T-cell (primary cell): ENCODE data around the gene ACAA2. TPM values are rescaled to one million over a fixed set of nuclear protein-coding genes. Genes with fewer than 3 reads are reported as not detected.

Experiments used
- ATAC-seq, 4 experiments: fragments of 200-7000 bp in 3 of 4; fragments of 150-1000 bp in 1 of 4; cut with Tn5 transposase; replicated peaks in 1 of 4; 1 replicate in 3 of 4; 2 replicates in 1 of 4; pipeline ENCODE4 v1.10.0; 2021; ENCODE audit warnings: moderate library complexity in 3 of 4, mild to moderate bottlenecking in 2 of 4, moderate number of reproducible peaks in 1 of 4
- CTCF ChIA-PET, 2 donors: fragments of 300-600 bp; sonication (Branson Sonifier 250); formaldehyde crosslinking; loops; one replicate each; lab custom pipeline; 2022; ENCODE audit warnings: antibody characterized with exemption in 2 of 2; lab: Charles Lee
- POLR2A ChIA-PET, 2 donors: fragments of 300-600 bp; sonication (Branson Sonifier 250); formaldehyde crosslinking; loops; one replicate each; lab custom pipeline; 2022; ENCODE audit warnings: antibody characterized with exemption in 2 of 2; lab: Charles Lee
- DNase-seq, 35 experiments: peaks; one replicate each; pipeline versions ENCODE4 v3.0.0 to v3.0.0-alpha.2; 2013 to 2023
- H3K27ac ChIP-seq: one replicate; pipeline ENCODE4 v1.5.1; 2013; ENCODE audit warnings: low read length
- H3K27me3 ChIP-seq, 2 experiments: replicated peaks in 1 of 2; 1 replicate in 1 of 2; 2 replicates in 1 of 2; pipeline versions ENCODE4 v1.6.1 to v1.7.0; 2013; ENCODE audit warnings: low read length in 1 of 2, mixed read lengths in 1 of 2; ENCODE audit not compliant: control insufficient read depth in 2 of 2, insufficient read depth in 2 of 2; ENCODE audit errors: extremely low read depth in 1 of 2
- H3K36me3 ChIP-seq, 2 donors: 1 replicate in 1 of 2; 2 replicates in 1 of 2; pipeline versions ENCODE4 v1.6.1 to v1.7.0; 2013; ENCODE audit warnings: low read length in 1 of 2; ENCODE audit not compliant: control insufficient read depth in 2 of 2, insufficient read depth in 1 of 2; ENCODE audit errors: extremely low read depth in 1 of 2
- H3K4me1 ChIP-seq, 2 experiments: 1 replicate in 1 of 2; 2 replicates in 1 of 2; pipeline versions ENCODE4 v1.6.1 to v1.7.0; 2013; ENCODE audit warnings: low read length in 2 of 2, mixed read lengths in 1 of 2; ENCODE audit not compliant: insufficient read depth in 2 of 2, control insufficient read depth in 1 of 2; ENCODE audit errors: extremely low read depth in 1 of 2
- H3K4me3 ChIP-seq, 2 donors: 1 replicate in 1 of 2; 2 replicates in 1 of 2; pipeline versions ENCODE4 v1.5.1 to v1.7.0; 2013; ENCODE audit warnings: mild to moderate bottlenecking in 2 of 2, low read length in 1 of 2, moderate library complexity in 1 of 2; ENCODE audit not compliant: control insufficient read depth in 1 of 2; ENCODE audit errors: extremely low read depth in 1 of 2
- H3K9me3 ChIP-seq: 2 replicates; pipeline ENCODE4 v1.7.0; 2013
- H3K27ac Mint-ChIP-seq, 2 donors: one replicate each; pipeline ENCODE4 v1.8.0; 2020 to 2021; ENCODE audit warnings: mild to moderate bottlenecking in 2 of 2, mixed read lengths in 2 of 2
- H3K27me3 Mint-ChIP-seq, 2 donors: one replicate each; pipeline ENCODE4 v1.8.0; 2021 to 2022; ENCODE audit warnings: mixed read lengths in 2 of 2
- H3K36me3 Mint-ChIP-seq: one replicate; pipeline ENCODE4 v1.8.0; 2021; ENCODE audit warnings: mixed read lengths
- H3K4me1 Mint-ChIP-seq, 3 donors: one replicate each; pipeline ENCODE4 v1.8.0; 2020 to 2022; ENCODE audit warnings: mixed read lengths in 3 of 3, mild to moderate bottlenecking in 1 of 3
- H3K4me3 Mint-ChIP-seq, 3 donors: one replicate each; pipeline ENCODE4 v1.8.0; 2020 to 2022; ENCODE audit warnings: mild to moderate bottlenecking in 3 of 3, mixed read lengths in 3 of 3, moderate library complexity in 3 of 3
- H3K9me3 Mint-ChIP-seq, 3 donors: one replicate each; pipeline ENCODE4 v1.8.0; 2020 to 2022; ENCODE audit warnings: mixed read lengths in 3 of 3
- WGBS: methylation state at CpG from one replicate; pipeline ENCODE4 v1.1.5; 2013; ENCODE audit warnings: missing lambda C conversion rate; ENCODE audit not compliant: insufficient coverage; 5-methylcytosine and 5-hydroxymethylcytosine counted together
- total RNA-seq, 35 experiments: library from RNA in 6 of 35; stranded (reverse) in 6 of 35; fragments of 120-200 nt in 1 of 35; gene quantifications; one replicate each; pipeline versions ENCODE4 v1.2.1 to v1.2.4 and lab custom pipeline; 2013 to 2026

ACAA2 gene
- total RNA-seq, 5 donors from 2014 or later (not counting 1 experiment from before 2014, with no cell fraction given): 20.1 to 34.1 (median 28.3) TPM

GRCh38 chr18:49745045-49746014, 68.0 kb downstream of the ACAA2 start:
- Mint-ChIP-seq H3K27me3 (peaks cover 8 to 13% of the 10 kb centered on the region in 2 donors), H3K4me1 (peaks cover 0 to 3% (median 0%) of the 10 kb centered on the region in 3 donors), H3K27ac (no peak overlapping the region), H3K36me3 (no peaks in the 10 kb centered on the region), H3K4me3 (no peak overlapping the region), H3K9me3 (no peaks in the 10 kb centered on the region)
- Histone ChIP-seq H3K36me3 (no peaks in the 10 kb centered on the region), H3K27me3 (peaks cover 0 to 14% of the 10 kb centered on the region in 2 experiments), H3K4me1 (no peaks in the 10 kb centered on the region), H3K27ac (no peak overlapping the region), H3K4me3 (no peak overlapping the region), H3K9me3 (no peaks in the 10 kb centered on the region)
- CTCF ChIA-PET: no interaction called here
- ATAC-seq (no peak), DNase-seq (no peak)
- POLR2A ChIA-PET: no interaction called here
- 90% methylated on average over 6 of the region's 11 CpGs for WGBS

- H3K4me1 Mint-ChIP-seq: no peaks in the 10 kb centered on the region
- no peak overlapping the region for H3K27ac Mint-ChIP-seq
- 92% methylated on average over 2 of the region's 8 CpGs for WGBS
- ChIA-PET POLR2A (no interaction called here), CTCF (no interaction called here)
- H3K4me1 ChIP-seq: no peaks in the 10 kb centered on the region
- H3K4me3 Mint-ChIP-seq: no peak overlapping the region
- DNase-seq (no peak), ATAC-seq (no peak)
- H3K27me3 ChIP-seq: peaks cover 0 to 14% of the 10 kb centered on the region in 2 experiments
- no peaks in the 10 kb centered on the region for H3K9me3 Mint-ChIP-seq
- H3K9me3 ChIP-seq: no peaks in the 10 kb centered on the region
- peaks cover 8 to 13% of the 10 kb centered on the region in 2 donors for H3K27me3 Mint-ChIP-seq
- H3K27ac ChIP-seq: no peak overlapping the region
- H3K4me3 ChIP-seq: no peak overlapping the region
- no peaks in the 10 kb centered on the region for H3K36me3 ChIP-seq
- no peaks in the 10 kb centered on the region for H3K36me3 Mint-ChIP-seq
Measured at GRCh38 chr18:49744376-49745008, 68.8 kb downstream of the ACAA2 start.

DNA sequence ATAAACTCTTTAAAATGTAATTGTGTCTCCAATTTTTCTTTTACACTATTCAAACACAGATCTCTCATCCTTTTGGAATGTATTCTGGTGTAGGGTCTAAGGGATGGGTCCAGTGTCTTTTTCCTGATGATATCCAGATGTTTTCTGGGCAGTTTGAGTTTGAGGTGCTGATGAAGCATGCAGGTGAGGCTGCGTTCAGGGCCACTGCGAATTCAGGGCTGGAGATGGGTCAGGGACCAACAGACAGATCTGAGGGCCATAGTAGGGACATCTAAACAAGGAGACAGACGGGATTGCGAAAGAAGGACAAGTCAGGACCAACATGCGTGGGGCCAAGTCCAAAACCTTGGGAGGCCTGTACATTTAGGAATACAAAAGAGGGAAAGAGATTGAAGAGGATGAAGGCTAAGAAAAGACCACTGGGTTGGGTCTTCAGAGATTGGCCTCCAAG, 70.2 kb downstream of the ACAA2 start:
- H3K4me1 ChIP-seq: no peaks in the 10 kb centered on the region
- no peaks in the 10 kb centered on the region for H3K36me3 ChIP-seq
- no peak for DNase-seq
- no peak overlapping the region for H3K4me3 Mint-ChIP-seq
- 89% methylated on average over 5 of the region's 5 CpGs for WGBS
- H3K4me3 ChIP-seq: no peak overlapping the region
- ChIA-PET POLR2A (no interaction called here), CTCF (no interaction called here)
- H3K27me3 ChIP-seq: peaks cover 0 to 14% of the 10 kb centered on the region in 2 experiments
- no peak overlapping the region for H3K27ac ChIP-seq
- ATAC-seq: no peak
- no peaks in the 10 kb centered on the region for H3K36me3 Mint-ChIP-seq
- no peaks in the 10 kb centered on the region for H3K9me3 ChIP-seq
- H3K27me3 Mint-ChIP-seq: peaks cover 9 to 13% of the 10 kb centered on the region in 2 donors
- no peaks in the 10 kb centered on the region for H3K4me1 Mint-ChIP-seq
- H3K27ac Mint-ChIP-seq: no peak overlapping the region
- H3K9me3 Mint-ChIP-seq: no peaks in the 10 kb centered on the region

GRCh38 chr18:49742316-49743116, 70.8 kb downstream of the ACAA2 start:
- peaks cover 9 to 13% of the 10 kb centered on the region in 2 donors for H3K27me3 Mint-ChIP-seq
- no peaks in the 10 kb centered on the region for H3K9me3 ChIP-seq
- H3K27me3 ChIP-seq: peaks cover 0 to 14% of the 10 kb centered on the region in 2 experiments
- DNase-seq (no peak), ATAC-seq (no peak)
- no peak overlapping the region for H3K4me3 ChIP-seq
- no peaks in the 10 kb centered on the region for H3K4me1 Mint-ChIP-seq
- no peaks in the 10 kb centered on the region for H3K36me3 ChIP-seq
- ChIA-PET CTCF (no interaction called here), POLR2A (no interaction called here)
- no peaks in the 10 kb centered on the region for H3K9me3 Mint-ChIP-seq
- H3K36me3 Mint-ChIP-seq: no peaks in the 10 kb centered on the region
- H3K4me1 ChIP-seq: no peaks in the 10 kb centered on the region
- H3K27ac ChIP-seq: no peak overlapping the region
- H3K27ac Mint-ChIP-seq: no peak overlapping the region
- no peak overlapping the region for H3K4me3 Mint-ChIP-seq
- no CpG with 5 or more reads among the region's 4 CpGs for WGBS

- Mint-ChIP-seq H3K4me3 (no peak overlapping the region), H3K4me1 (no peaks in the 10 kb centered on the region), H3K9me3 (no peaks in the 10 kb centered on the region), H3K27ac (no peak overlapping the region), H3K36me3 (no peaks in the 10 kb centered on the region), H3K27me3 (peaks cover 9 to 12% of the 10 kb centered on the region in 2 donors)
- DNase-seq (no peak), ATAC-seq (no peak)
- CTCF ChIA-PET: interaction anchor here in 1 of 2 donors (0.5 to 0.6 kb wide), 2 partner anchors 94 to 515 kb away, joined by 3 to 9 read pairs; no protein-coding TSS in a partner anchor
- Histone ChIP-seq H3K4me3 (no peak overlapping the region), H3K27ac (no peak overlapping the region), H3K36me3 (no peaks in the 10 kb centered on the region), H3K9me3 (no peaks in the 10 kb centered on the region), H3K27me3 (peaks cover 0 to 4% of the 10 kb centered on the region in 2 experiments), H3K4me1 (no peaks in the 10 kb centered on the region)
- WGBS: 80% methylated on average over 3 of the region's 4 CpGs
- POLR2A ChIA-PET: no interaction called here
Measured at GRCh38 chr18:49739275-49739674, 74.1 kb downstream of the ACAA2 start.

DNA sequence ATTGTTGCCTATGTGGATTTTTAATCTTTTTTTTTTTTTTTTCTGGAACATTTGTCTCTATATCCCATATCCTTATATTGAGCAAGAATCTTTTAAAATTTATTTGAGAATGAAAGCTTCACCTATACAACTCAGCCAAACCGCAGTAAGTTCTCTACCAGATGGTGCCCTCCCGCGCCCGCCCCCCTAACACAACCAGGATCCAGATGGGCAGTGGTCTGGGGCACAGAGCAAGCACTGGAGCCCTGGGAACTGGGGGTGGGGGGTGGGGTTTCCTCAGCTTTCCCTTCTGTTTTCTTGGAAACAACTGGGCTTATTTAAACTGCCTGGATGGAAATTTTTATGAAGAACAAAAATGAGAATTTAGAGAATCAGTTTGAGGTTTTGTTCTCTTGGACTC, 74.6 kb downstream of the ACAA2 start:
- Mint-ChIP-seq H3K36me3 (no peaks in the 10 kb centered on the region), H3K4me3 (no peak overlapping the region), H3K4me1 (no peaks in the 10 kb centered on the region), H3K27me3 (peaks cover 9 to 12% of the 10 kb centered on the region in 2 donors), H3K27ac (no peak overlapping the region), H3K9me3 (no peaks in the 10 kb centered on the region)
- WGBS: no CpG with 5 or more reads among the region's 4 CpGs
- ATAC-seq (no peak), DNase-seq (no peak)
- Histone ChIP-seq H3K36me3 (no peaks in the 10 kb centered on the region), H3K9me3 (no peaks in the 10 kb centered on the region), H3K27me3 (peaks cover 0 to 4% of the 10 kb centered on the region in 2 experiments), H3K4me3 (no peak overlapping the region), H3K27ac (no peak overlapping the region), H3K4me1 (no peaks in the 10 kb centered on the region)
- ChIA-PET CTCF (interaction anchor here in 1 of 2 donors (0.6 kb wide), 1 partner anchor 515 kb away, joined by 3 read pairs; no protein-coding TSS in a partner anchor), POLR2A (no interaction called here)
